Activated naive CD4-positive, alpha-beta T cell treated with anti-CD3 and anti-CD28 coated beads, Interleukin-2, amount 50 U/mL, for 16 hours (primary cell): Measurements from ENCODE around the gene COQ10B.
"Not testable (repeated sequence)": the region's sequence is repeated elsewhere in the genome, so short reads cannot be mapped to it uniquely, and the experiment has no call there.

ENCODE experiments used
- DNase-seq: peaks from one replicate; pipeline ENCODE4 v3.0.0-alpha.2; 2020

COQ10B gene

DNA sequence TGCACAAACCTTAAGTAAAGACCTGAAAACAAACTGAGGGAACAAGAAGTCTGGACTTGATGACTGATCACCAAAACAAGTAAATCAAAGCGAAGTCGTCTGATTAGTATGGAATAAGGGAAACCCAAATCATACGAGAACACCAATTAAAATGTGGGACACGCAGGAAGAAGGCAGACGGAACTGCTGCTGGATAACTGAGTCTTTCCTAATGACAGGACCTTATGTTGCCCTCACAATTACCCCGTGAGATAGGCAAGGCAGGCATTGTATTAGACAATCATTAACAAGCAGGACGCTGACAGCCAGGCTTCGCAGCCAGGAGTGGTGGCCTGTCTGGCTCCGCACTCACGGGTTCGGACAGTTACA is 614 bp upstream of the COQ10B start:
- no peak for DNase-seq

- no peak for DNase-seq
These were observed 604 bp downstream of the COQ10B start for GRCh38 chr2:197453914-197454398.

DNA sequence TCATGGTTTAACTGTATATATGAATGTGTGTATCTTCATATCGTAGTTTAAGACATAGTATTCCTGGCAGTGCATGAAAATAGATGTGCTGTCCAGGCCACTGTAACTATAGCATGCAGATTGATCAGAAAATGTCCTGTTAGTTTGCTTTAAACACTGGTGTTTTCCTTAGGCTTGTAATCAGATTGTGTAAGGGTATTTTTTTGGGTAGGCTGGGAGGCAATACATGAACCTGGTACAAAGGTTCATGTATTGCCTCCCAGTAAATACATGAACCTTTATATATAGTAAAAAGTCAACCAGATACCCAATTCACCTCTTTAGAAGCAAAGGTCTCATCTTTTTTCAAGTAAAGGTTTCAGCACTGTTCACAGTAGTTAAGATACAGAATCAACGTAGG is 1.6 kb downstream of the COQ10B start:
- DNase-seq = no peak

DNA sequence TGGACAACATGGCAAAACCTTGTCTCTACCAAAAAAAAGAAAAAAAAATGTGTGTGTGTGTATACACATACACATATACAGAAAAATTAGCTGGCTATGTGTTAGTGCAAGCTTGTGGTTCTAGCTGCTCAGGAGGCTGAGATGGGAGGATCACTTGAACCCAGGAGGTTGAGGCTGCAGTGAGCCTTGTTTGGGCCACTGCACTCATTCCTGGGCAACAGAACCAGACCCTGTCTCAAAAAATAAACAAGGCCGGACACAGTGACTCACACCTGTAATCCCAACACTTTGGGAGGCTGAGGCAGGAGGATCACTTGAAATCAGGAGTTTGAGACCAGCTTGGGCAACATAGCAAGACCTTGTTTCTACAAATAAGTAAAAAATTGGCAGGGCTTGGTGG is 2.1 kb downstream of the COQ10B start:
- no peak for DNase-seq

DNA sequence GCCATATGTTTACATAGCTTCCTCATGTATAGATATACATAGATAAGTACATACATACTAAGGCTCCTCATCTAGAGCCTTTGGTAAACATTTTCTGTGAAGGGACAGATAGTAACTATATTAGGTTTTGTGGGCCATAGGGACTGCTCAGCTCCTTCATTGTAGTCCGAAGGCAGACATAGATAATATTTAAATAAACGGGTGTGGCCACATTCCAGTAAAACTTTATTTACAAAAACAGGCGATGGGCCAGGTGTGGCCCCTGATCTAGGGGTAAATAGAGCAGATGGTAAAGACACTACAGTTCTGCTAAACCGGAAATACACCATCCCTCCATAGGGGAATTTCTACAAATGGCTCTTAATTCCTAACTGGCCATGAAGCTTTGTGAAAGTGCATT is 7.3 kb downstream of the COQ10B start:
- DNase-seq = no peak

- no peak for DNase-seq
These were observed 7.7 kb downstream of the COQ10B start for GRCh38 chr2:197461057-197461456.

GRCh38 chr2:197464175-197464574 is 10.8 kb downstream of the COQ10B start:
- DNase-seq = no peak

DNA sequence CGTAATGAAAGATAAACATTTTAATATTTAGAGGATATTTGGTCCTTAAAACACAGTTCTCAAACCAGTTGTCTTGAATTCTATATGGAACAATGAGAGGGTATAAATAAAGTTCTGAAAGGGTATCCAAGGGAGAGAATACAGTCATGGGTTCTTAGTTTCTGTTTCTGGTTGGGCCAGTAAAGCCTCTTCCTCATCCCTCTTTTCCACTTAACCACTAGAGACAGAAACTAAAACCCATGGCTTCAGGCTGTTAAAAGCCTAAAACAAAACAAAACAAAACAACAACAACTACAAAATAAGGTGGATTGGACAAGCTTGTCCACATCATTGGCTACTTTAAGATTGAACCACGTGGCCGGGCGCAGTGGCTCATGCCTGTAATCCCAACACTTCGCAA is 18.8 kb downstream of the COQ10B start:
- no peak for DNase-seq

GRCh38 chr2:197477797-197478196 is 24.4 kb downstream of the COQ10B start:
- no peak for DNase-seq

- DNase-seq = no peak
These were observed 27.0 kb downstream of the COQ10B start for GRCh38 chr2:197480165-197481036.

DNA sequence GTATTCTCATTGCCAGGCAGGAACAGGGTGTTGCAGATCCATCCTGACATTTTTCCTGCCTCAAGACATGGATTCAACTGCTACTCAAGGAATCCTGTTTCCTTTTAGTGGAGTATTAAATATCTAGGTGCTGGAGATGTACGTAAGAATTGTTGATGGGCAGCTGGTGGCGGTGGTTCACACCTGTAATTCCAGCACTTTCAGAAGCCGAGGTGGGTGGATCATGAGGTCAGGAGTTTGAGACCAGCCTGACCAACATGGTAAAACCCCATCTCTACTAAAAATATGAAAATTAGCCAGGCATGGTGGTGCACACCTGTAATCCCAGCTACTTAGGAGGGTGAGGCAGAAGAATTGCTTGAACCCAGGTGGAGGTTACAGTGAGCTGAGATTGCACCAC is 30.9 kb downstream of the COQ10B start:
- DNase-seq = not testable (repeated sequence)

DNA sequence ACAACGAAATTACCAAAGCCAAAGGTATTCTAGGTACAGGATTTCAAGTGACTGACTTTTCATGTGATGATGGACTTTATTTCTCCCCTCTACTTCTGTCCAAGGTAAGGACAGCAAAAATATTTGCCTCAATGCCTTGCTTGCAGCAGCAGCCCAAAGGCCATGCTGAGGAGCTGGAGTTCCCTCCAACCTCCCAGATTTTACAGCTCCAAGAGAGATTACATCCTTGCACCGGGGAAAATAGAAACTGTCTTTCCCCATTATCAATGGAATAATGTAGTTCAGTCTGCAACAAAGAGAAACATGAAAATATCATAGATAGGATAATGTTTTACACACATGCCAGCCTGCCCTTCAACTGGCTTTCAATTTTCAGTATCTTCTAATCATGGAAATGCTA is 32.8 kb downstream of the COQ10B start:
- no peak for DNase-seq

DNA sequence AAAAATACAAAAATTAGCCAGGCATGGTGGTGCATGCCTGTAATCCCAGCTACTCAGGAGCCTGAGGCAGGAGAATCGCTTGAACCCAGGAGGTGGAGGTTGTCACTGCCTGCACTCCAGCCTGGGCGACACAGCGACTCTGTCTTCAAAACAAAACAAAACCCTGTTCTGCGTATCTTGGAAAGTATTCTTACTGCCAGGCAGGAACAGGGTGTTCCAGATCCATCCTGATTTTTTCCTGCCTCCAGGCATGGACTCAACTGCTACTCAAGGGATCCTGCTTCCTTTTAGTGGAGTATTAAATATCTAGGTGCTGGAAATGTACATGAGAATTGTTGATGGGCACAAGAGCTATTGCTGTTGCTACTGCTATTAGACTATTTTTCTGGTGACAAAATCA is 34.0 kb downstream of the COQ10B start:
- no peak for DNase-seq

DNA sequence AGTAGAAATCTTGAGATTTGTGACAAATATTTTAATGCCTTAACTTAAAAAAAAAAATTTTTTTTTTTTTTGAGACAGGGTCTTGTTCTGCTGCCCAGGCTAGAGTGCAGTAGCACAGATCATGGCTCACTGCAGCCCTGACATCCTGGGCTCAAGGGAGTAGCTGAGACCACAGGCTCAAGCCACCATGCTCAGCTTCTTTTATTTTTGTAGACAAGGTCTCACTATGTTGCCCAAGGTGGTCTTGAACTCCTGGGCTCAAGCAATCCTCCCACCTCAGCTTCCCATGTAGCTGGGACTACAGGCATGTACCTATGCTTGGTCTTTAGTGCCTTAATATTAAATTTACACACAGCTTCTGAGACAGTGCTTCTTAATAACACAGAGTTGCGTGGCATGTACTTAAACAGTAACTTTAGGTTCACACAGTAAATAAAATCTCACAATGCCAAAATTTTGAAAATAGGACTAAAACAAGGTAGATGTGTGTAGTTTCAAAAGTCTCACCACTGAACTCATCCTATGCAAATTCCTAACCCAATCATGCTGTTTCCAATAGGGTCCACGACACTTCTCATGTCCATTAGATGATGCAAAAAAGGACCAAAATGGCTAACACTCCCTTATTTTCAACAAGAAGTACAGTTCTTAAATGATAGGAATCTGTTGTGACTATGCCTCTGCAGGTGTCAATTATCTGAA is 42.2 kb downstream of the COQ10B start:
- no peak for DNase-seq

GRCh38 chr2:197496695-197497094 is 43.3 kb downstream of the COQ10B start:
- DNase-seq = no peak

- no peak for DNase-seq
These were observed 44.0 kb downstream of the COQ10B start for GRCh38 chr2:197497326-197497725.

DNA sequence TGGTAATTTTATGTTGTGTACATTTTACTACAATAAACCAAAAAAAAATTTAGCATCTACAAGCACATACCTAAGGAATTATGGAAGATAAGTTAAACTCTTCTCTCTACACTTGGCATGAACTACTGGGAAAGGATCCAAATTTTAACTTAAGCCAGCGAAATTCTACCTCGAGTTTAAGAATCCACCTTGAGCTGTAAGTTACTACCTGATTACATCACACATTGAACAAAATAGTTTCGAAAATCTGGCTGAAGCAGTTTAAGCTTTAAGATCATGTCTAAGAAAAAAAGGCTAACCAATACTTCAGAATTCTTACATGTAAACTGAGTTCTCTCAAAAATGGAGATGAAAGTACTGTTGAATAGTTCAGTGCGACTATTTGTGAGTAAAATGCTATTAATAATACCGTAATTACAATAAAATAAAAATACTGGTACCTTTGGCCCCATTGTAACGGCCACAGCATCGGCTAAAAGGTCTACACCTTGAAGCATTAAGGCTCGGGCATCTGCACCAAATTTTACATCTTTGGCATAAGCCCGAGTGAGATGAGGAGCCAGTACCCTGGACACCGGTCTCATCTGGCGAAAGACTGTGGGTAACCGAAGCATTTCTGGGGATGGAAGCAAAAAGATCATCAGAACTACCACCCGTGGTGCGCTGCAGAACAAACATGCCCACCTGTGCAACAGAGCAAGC is 45.0 kb downstream of the COQ10B start:
- DNase-seq = no peak

DNA sequence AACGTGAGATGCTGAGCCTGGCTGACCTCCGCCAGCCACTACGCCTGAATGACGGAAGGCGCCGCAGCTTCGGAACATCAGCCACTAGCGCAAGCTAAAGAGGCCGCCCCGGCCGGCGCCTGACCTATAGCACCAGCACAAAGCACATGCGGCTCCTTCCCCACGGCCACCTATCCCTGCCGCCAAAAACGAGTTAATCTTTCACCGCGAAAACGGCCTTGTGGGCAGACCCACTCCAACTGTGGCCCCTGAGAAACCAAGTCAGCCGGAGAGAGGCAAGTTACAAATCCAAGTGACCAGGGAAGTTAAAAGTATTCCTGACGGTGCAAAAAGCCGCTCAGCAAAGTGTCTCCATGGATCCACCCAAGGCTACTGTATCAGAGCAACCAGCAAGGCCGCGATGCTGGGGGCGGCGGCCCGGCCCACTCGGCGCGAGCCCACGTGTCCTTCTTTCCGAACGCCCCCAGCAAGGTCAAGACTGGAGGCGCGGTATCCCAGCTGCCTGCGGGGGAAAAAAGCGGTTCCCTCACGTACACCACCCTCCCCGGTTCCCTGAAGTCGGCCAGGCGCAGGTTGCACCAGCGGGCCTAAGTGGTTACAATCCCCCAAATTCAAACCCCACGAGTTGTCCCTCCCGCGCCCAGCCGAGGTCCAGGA is 45.7 kb downstream of the COQ10B start:
- DNase-seq = peak; percentile 54

DNA sequence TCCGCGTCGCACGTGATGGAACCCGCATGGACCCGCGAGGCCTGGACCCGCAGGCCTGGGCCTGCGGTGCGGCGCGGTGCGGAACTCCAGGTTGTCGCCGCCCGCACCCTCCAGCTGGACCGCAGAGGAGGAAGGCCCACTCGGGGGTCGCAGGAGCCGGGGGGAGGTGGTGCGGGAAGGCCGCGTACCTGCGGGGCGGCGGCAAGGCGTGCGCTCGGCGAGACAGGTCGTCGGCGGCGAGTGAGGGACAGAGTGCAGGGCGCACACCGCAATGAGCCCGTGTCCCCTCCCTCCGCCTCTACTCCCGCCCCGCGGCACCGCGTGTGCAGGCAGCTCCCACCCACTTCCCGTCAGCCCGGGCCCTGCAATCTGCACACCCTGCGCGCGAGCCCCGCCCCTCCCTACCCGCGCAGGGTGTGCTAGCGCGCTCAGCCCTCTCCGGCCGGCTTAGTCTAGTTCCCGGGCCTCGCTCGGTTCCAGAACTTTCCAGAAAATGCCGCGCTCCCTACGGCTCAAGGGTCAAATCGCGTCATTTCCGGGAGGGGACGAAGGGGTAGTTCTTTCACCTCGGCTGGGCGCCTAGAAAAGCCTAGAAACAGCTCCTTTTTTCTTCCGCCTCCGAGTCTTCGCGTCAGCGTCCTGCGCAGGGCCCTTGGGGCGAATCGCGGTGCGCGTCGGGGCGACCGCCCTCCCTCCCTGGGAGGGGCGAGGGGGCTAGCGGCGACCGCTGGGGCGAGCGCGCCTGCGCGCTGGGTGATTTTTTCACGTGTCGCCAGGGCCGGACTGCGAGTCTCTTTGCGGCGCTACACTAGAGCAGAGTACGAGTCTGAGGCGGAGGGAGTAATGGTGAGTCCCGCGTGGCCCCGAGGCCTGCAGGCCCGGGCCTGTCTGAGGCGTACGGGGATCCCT is 46.5 kb downstream of the COQ10B start, which contains the start of the genes HSPD1 and HSPE1:
Gene HSPD1 (minus strand): TSS at position 247 of the 909 bp plus-strand sequence. CDS start 992 bp downstream, outside the sequence.
Gene HSPE1 (plus strand): TSS at position 786 of the 909 bp plus-strand sequence. CDS start 58 bp downstream, at position 844.
- DNase-seq = peak; percentile 98

DNA sequence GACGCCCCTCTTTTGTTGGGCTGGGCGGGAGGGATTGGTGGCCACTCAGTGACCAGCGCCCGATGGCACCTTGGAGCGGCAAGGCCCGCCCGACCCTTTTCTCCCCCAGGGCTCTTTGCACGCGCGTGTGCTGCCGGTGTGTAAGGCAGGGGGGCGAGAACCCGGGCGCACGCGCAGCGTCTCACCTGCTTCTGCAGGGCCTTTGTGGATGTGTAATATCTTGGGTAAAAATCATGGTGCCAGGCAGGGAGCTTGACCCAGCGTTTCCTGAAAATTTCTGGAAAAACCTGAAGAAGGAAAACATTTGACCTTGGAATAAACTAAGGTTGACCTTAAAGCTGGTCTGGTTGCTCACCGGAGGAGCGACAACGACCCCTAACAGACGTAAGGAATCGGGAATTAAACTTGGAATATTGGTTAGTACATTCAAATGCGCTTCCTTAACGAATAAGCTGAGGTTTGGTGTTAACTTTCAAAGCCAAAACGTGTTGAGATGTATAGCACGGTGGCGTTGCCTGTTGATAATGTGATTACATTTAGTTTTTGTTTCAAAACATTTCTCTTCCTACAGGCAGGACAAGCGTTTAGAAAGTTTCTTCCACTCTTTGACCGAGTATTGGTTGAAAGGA is 47.3 kb downstream of the COQ10B start:
- DNase-seq = no peak

GRCh38 chr2:197502201-197502600 is 48.8 kb downstream of the COQ10B start:
- no peak for DNase-seq
